Stimulated activated CD8-positive, alpha-beta memory T cell treated with anti-CD3 and anti-CD28 coated beads, Interleukin-12 subunit alpha, Interleukin-12 subunit beta, amount 100 ng/mL, for 24 hours (primary cell): ENCODE results near the gene HPN.
"Not testable (repeated sequence)": the region's sequence is repeated elsewhere in the genome, so short reads cannot be mapped to it uniquely, and the experiment has no call there.

ENCODE experiments used
- DNase-seq: peaks from one replicate; pipeline ENCODE4 v3.0.0-alpha.2; 2020; ENCODE audit errors: extremely low read depth

Gene HPN

GRCh38 chr19:35083691-35084508 is 42.4 kb downstream of the HPN start:
- DNase-seq: no peak

DNA sequence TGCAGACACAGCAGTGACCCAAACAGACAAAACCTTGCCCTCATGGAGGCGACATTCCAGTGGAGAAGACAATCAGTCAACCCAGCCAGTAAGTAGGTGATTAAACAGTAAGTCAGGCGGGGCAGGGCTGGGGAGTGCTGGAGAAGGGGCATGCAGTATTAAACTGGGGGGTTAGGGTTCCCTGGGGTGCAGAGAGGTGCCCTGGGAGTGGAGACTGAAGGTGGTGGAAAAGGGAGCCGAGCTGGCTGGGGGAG is 42.9 kb downstream of the HPN start:
- DNase-seq: no peak

GRCh38 chr19:35085947-35086346 is 44.4 kb downstream of the HPN start:
- DNase-seq: no peak

GRCh38 chr19:35086455-35086854 is 44.9 kb downstream of the HPN start:
- DNase-seq: no peak

- no peak for DNase-seq
Observed at GRCh38 chr19:35087393-35087792, 45.9 kb downstream of the HPN start.

GRCh38 chr19:35088131-35088913 is 46.8 kb downstream of the HPN start:
- no peak for DNase-seq

GRCh38 chr19:35089554-35089953 is 48.0 kb downstream of the HPN start:
- no peak for DNase-seq

DNA sequence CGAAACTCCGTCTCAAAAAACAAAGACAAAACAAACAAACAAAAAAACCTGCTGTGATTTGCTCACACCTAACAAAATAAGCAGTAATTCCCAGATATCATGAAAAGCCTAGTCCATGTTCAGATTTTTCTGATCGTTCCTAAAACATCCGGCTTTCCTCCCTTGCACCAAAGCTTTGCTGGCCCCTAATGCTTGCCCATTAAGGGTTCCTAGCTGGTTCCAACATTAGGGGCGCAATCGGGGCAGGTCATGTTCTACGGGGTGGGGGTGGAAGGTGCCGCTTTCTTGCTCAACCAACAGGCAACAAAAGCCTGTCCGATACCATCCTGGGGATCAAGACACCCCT is 48.6 kb downstream of the HPN start:
- DNase-seq: no peak

- DNase-seq: no peak
Observed at GRCh38 chr19:35090506-35091214, 49.1 kb downstream of the HPN start.

- DNase-seq: no peak
Observed at GRCh38 chr19:35093430-35093829, 51.9 kb downstream of the HPN start.

- DNase-seq: no peak
Observed at GRCh38 chr19:35093941-35094647, 52.6 kb downstream of the HPN start.

GRCh38 chr19:35094656-35095055 is 53.1 kb downstream of the HPN start:
- no peak for DNase-seq

- no peak for DNase-seq
Observed at GRCh38 chr19:35095667-35096368, 54.3 kb downstream of the HPN start.

- no peak for DNase-seq
Observed at GRCh38 chr19:35098413-35099049, 57.0 kb downstream of the HPN start.

DNA sequence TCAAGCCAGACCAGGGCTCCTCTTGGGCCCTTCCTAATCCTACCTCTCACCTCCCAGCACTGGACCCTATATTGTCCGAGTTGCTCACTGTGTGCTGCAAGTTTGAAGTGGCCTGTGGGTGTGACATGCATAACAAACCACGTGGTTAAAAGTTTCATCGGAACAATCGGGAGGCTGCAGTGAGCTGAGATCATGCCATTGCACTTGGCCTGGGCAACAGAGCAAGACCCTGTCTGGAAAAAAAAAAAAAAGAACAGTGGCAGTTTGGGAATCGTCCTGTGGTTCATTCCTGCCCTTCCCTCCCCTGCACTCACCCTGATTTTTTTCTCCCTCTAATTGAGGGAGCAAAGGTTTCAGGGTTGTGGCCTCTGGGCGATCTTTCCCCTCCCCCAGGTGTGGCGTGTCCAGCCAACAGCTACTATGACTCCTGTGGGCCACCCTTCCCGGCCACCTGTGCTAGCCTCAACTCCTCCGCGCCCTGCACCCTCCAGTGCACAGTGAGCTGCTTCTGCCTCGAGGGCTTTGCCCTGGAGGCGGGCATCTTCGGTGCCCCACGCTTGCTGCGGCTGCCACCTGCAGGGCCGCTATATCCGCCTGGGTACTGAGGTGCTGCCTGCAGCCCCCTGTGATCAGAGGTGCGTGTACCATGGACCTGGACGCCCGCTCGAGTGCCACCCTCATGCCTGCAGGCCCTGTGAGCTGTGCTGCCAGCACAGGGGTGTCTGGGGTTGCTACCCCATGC is 57.8 kb downstream of the HPN start:
- DNase-seq: no peak

DNA sequence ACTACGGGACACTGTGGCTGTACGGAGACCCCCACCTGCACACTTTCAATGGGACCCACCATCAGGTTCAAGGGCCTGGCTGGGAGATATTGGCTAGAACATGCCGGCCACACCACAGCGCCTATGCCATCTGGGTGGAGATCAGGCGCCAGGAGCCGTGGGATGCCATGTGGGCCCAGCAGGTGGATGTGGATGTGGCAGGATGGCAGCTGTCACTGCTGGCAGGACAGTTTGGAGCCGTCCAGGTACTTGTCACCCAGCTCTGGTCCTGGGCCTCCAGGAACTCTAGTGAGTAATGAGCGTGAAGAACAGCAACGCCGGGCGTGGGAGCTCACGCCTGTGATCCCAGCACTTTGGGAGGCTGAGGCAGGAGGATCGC is 58.4 kb downstream of the HPN start:
- DNase-seq: no peak

DNA sequence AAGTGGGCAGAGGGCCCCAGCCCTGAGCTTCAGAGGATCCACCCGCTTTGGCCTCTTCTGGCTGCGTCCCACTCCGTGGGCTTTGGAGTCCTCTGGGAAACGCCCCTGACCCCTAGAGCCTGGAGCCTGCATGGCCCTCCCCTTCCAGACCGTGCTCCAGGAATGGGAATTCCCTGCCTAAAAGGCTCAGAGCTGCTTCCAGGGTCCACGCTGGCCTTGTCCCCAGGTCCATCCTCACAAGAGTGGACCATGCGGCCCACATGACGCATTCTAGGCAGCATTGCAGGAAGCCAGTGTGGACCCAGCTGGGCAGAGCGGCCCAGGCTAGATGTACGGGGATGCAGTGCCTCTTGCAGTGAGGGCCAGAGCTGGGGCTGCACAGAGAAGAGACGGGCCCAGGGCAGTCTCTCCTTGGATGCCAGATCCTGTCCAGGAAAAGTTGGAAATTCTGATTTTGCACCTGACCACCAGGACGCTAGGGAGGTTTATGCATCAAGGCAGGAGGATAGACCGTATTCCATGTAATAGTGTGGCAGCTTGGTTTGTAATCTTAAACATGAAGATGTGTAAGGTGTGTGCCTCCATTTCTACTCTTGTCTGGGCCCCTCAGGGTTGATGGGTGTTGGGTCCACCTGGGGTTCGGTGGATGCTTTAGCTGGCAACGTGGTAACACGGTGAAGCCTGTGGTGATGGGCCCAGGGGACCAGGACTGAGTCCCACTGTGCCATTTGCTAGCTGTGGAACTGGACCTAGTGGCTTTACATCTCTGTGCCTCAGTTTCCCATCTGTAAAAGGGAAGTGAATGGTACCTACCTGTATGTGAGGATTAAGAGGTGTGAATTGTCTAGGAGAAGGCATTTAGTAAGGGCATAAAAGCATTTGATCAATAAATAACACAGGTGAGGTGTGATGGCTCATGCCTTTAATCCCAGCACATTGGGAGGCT is 59.3 kb downstream of the HPN start:
- no peak for DNase-seq

GRCh38 chr19:35101949-35102348 is 60.4 kb downstream of the HPN start:
- DNase-seq: not testable (repeated sequence)

- not testable (repeated sequence) for DNase-seq
Observed at GRCh38 chr19:35103614-35104013, 62.1 kb downstream of the HPN start.
